Tongue (tissue), 2 donors: Measurements from ENCODE around the gene ITGB1BP1. TPM values are rescaled to one million over a fixed set of nuclear protein-coding genes. Genes with fewer than 3 reads are reported as not detected.

ENCODE experiments used
- DNase-seq: peaks from one replicate; pipeline ENCODE4 v3.0.0-alpha.2; 2015
- total RNA-seq: library from RNA; depleted of rRNA; stranded (reverse); fragments of >200 nt; gene quantifications from one replicate; pipeline ENCODE4 v1.2.3, GENCODE V29; 2014

ITGB1BP1 gene, protein sequence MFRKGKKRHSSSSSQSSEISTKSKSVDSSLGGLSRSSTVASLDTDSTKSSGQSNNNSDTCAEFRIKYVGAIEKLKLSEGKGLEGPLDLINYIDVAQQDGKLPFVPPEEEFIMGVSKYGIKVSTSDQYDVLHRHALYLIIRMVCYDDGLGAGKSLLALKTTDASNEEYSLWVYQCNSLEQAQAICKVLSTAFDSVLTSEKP
- total RNA-seq, result 34.9 TPM

DNA sequence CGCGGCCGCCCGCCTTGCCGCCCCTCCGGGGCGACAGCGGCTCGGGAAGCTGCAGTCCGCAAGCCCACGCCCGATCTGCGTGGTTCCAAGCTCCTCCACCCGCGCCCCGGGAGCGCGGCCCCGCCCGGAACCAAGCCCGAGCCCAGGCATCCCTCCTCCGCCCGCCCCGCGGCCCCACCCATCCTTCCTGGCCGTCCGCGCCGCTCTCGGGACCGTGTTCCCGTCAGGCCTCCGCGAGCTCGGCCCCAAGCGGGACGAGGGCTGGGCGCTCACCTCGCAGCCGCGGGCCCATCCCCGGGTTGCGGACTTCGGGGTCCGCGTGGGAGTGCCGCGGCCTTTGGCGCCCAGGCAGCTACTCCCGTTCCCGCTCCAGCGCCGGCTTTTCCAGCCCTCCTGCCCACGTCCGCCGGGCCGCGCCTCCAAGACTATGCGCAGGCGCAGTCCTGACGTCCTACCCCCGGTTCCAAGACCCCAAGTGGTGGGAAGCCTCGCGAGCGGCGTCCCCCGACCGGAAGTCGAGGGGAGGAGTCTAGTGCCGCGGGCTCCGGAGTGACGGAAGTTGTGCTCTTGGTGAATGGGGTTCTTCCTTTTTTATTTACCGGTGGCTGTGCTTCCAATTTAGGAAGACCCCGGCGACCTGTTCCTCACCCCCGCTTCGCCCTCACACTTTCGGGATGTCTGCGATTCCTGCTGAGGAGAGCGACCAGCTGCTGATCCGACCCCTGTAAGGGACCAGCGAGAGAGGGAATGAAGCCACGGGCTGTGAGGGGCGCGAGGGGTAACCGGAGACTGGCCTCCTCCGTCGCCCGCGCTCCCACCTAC is at the start of gene ITGB1BP1, which contains the start of gene CPSF3:
Gene ITGB1BP1 (minus strand): TSS at position 429 of the 822 bp plus-strand sequence. CDS start 4,831 bp downstream, outside the sequence.
Gene CPSF3 (plus strand): TSS at position 555 of the 822 bp plus-strand sequence. CDS start 120 bp downstream, at position 675.
- peak; percentile 100 for DNase-seq

DNA sequence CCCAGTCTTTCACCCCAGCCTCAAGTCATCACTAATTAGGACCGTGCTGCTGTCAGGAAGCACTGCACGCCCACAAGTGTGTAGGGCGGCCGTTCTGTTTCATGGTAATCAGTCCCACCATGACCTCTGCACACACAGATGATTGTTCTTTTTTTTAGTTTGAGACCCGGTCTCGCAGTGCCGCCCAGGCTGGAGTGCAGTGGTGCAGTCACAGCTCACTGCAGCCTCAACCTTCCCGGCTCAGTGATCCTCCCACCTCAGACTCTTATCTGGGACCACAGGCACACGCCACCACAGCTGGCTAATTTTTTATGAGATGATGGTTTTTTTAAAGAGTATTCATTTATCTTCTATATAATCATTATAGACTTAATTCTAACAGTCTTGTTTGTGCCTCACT is 49.2 kb upstream of the ITGB1BP1 start:
- DNase-seq, result no peak

DNA sequence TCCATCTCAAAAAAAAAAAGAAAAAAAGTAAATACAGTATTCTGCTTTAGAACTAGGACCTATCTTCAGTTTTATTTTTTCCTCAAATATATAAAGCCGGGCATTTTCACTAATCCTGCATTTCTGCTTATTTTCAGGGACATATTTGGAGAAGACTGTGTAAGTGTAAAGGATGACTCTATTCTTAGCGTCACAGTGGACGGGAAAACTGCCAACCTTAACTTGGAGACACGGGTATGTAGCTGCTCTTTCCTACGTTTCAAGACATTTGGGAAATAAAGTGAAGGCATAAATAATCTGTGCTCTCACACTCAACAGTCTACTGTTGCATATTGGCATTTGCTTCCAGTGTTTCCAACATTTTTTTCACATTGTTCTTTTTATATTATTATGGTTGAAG is 47.9 kb upstream of the ITGB1BP1 start:
- no peak for DNase-seq

DNA sequence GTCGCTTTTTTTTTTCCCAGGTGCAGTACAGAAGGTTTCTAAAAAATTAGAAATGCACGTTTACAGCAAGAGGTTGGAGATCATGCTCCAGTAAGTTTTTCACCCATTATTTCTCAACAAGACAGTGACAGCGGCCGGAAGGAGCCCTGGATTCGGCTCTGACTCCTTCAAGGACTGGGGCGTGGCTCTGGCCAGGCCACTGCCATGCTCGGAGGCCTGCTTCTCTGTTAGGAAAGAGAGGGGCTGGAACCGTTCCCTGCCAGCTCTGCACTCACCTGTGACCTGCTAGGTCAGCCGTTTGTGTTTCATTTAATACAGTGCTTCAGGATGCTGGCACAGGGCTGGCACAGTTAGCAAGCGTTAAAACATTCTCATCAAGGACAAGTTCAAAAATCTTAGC is 44.4 kb upstream of the ITGB1BP1 start:
- DNase-seq, result no peak

DNA sequence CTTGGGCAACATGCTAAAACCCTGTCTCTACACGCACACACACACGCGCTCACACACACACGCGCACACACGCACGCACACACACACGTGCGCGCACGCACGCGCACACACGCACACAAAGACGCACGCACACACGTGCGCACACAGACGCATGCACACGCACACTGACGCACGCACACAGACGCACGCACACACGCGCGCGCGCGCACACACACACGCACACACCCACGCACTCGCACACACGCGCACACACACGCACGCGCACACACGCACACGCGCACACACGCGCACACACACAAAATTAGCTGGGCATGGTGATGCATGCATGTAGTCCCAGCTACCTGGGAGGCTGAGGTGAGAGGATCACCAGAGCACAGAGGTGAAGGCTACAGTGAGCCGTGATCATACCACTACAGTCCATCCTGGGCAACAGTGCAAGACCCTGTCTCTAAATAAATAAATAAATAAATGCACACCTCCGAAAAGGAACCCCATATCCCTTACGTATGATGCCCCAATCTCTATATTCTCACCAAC is 42.9 kb upstream of the ITGB1BP1 start:
- no peak for DNase-seq

DNA sequence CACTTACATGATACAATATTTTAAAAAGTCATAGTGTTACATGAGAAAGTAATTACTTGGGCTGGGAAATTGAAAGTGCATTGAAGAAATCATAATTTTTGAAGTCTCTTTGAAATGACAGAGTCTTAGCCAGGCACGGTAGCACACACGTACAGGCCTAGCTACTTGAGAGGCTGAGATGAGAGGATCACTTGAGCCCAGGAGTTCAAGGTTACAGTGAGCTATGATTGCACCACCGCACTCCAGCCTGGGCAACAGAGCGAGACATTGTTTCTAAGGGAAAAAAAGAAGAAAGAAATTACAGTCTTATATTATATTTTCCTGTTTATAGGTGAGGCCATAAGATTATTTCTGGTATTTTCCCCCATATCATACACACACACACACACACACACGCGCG is 41.8 kb upstream of the ITGB1BP1 start:
- DNase-seq, result no peak

DNA sequence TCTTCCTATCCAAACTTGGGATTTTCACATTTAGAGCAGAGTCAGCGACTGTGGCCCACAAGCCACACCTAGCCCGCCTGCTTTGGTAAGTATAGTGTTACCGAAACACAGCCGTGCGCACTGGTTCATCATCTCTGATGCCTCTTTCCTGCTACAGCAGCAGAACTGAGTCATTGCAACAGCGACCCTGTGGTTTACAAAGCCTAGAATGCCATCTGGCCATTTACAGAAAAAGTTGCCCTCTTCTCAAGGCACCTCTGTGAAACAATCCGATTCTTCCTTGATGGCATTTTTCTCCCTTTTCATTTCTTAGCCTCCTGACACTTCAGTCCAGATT is 40.3 kb upstream of the ITGB1BP1 start:
- DNase-seq, result no peak

DNA sequence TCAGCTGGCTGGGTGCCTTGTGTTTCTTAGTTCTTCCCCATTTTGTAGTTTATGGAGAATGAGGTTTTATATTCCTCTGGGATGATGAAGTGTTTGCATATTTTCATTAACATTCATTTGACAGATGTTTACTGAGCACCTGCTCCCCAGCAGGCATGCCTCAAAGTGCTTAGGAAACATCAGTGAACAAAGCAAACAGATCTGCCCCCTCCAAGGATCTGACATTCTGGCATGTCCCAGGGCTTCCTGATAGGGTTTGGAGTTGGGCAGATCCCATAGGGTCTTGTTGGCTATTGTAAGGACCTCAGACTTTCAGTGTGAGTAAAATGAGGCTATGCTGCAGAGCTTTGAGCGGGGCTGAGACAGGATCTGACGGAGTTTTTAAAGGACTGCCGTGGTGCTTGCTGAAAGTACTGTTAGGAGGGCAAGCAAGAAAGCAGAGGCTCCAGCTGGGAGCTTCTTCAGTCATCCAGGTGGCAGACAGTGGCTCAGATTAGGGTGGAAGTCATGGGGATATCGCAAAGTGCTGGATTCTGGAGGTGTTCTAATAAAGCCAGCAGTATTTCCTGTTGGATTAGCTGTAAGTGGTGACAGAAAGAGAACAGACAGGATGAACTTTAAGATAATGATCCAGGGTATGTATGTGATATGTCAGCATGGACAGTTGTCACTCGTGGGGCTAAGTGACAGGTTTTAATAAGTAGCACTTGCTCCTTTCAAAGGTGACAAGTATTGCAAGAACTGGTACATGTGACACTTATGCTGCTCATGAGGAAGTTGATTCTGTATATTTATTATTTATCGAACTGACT is 39.8 kb upstream of the ITGB1BP1 start:
- DNase-seq, result peak; percentile 20

DNA sequence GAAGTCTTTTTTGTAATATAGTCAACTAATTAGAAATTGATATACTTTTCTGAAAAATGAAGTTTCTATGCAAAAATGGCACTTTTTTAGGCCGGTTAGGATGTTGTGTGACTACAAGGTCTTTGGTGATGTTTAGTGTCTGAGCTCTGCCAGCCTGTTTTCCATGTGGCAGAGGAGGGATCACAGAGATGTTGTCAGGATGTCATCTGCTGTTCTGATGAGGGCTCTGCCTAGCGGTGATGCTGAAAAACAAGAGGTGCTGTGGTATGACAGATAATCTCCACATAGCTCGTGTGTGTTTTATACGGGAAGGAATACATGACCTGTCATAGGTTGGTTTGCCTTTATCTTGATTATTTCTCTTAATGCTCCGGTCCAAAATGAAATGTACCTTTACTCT is 39.0 kb upstream of the ITGB1BP1 start:
- no peak for DNase-seq

DNA sequence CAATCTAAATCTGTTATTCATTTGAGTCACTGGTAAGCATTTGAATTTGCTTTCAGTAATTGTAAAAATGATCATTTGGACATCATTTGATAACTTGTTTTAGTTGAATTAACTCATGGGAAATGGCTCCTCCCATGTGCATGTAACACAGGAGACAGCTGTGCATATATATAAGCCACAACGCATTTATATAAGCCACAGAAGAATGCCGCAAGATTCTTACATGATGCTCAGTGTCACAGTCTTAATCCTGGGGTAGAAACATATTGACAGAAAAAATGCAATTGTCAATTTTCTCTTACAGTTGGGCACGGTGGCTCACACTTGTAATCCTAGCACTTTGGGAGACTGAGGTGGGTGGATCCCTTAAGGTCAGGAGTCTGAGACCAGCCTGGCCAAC is 37.8 kb upstream of the ITGB1BP1 start:
- DNase-seq, result no peak

DNA sequence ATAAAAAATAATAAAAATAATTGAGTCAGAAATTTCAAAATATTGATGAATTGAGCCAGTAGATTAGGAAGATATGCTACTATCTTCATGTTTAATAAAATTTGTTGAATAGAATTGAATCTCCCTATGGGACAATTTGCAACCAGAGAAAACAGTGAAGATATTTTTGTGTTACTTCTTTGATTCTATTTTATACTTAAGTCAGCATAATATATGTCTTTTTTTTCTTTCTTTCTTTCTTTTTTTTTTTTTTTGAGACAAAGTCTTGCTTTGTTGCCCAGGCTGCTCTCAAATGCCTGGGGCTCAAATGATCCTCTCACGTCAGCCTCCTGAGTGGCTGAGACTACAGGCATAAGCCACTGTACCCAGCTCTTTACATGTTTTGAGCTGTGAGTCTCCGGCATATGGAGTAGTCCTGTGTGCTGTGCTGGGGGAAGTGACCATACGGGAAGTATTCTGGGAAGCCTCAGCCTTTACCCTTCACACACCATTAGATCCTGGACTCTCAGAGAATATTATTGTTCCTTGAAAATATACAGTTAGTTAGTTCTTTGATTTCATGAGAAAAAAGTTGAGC is 37.2 kb upstream of the ITGB1BP1 start:
- DNase-seq, result no peak

DNA sequence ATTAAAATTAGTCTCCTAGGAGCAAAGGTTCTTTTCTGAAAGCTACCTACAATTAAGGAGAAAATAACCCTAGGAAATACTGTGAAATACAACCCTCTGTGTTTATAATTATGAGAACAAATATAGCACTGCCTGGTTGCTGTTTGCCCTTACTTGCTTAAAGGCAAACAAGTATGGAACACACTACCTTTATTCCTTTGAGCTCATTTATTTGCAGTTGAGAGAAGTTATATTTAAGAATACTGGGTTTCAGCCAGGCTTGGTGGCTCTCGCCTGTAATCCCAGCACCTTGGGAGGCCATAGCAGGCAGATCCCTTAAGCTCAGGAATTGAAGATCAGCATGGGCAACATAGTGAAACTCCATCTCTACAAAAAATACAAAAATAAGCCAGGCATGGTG is 27.9 kb upstream of the ITGB1BP1 start:
- no peak for DNase-seq

DNA sequence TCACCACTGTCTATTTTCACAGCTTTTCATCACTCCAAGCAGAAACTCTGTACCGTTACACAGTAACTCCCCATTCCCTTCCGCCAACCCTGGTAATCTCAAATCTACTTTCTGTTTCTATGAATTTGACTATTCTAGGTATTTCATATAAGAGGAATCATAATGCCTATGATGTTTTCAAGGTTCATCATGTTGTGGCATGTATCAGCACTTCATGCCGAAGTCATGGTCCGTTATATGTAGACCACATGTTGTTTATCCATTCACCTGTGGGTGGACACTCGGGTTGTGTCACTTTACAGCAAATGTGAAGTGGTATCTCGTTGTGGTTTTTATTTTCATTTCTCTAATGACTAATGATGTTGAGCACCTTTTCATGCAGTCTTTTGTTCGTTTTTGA is 21.8 kb upstream of the ITGB1BP1 start:
- DNase-seq, result no peak

DNA sequence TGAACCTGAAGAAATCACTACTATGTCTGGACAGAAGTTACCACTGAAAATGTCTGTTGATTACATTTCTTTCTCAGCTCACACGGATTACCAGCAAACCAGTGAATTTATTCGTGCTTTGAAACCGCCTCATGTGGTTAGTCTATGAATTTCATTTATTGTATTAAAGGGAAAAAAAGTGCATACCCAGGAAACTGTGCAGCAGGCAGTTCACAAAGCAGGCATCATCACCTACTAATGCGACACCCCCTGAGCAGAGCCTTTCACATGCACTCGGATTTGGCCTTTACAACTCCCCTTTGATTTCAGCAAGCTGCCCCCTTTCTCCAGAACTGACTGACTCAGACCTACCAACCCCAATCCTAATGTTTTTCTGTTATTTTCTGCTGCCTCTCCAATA is 20.2 kb upstream of the ITGB1BP1 start:
- no peak for DNase-seq

DNA sequence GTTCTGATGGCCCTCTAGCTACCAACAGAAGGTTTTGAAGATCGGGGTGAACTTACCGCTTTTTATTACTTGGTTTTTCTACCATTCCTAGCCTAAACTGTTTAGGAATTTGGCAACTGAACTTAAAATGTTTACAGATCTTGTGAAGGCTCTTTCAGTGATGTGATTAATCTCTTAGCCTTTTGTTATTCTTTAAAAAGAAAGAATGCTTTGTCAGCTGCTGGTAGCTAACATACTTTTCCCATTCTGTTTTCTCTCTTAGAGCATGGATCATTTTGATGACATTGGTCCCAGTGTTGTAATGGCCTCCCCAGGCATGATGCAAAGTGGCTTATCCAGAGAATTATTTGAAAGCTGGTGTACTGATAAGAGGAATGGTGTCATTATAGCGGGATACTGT is 18.2 kb upstream of the ITGB1BP1 start:
- DNase-seq, result no peak

DNA sequence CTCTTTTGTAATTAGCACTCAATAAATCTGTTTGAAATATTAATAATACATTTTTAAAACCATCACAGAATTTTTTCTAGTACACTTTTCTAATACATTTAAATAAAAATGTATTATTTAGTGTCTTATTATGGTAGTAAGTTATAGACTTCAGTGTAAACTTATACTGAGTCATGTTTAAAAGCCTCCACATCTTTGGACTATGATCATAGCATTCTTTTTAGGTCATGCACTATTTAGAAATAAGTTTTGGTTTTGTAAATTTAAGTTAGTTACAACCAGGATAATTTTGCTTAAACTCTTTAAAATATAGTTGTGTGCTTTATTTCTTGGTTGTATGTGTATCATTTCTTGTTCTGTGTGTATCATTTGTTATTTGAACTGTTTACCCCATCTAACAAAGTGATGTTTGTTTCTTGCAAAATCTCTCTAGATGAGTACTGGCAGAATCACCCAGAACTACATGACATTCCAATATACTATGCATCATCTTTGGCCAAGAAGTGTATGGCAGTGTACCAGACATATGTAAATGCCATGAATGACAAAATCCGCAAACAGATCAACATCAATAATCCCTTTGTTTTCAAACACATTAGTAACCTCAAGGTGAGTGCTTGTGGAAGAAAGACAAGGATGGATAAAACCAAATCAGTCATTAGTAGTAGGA is 16.9 kb upstream of the ITGB1BP1 start:
- peak; percentile 13 for DNase-seq

DNA sequence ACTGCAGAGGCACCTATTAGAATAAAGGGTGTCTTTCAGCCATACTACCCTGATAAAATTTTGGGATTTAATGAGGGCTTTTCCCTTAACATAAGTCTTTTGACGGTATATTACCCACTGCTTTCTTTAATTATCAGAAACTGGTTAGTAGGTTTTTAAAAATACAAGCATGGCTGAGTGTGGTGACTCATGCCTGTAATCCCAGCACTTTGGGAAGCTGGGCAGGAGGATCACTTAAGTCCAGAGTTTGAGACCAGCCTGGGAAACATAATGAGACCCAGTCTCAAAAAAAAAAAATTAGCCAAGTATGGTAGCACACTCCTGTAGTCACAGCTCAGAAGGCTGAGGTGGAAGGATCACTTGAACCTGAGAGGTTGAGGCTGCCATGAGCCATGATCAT is 16.2 kb upstream of the ITGB1BP1 start:
- no peak for DNase-seq

DNA sequence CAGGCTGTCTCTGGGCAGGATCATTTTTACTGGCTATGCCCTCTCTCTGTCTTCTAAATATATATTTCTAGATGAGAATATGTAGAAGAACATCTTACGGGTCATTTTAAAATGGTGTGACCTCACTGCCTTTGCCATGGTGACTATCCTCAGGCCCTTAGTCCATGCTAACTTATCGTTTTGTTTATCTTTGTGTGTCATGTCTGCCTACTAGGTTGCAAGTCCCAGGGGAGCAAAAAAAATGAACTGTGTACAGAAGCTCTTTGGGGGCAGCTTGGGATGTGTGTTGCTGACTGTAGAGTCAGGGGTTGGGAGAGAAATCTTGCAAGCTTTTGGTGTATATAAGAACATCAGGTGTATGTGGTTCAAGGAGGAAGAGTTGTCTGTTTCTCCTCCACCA is 11.2 kb upstream of the ITGB1BP1 start:
- DNase-seq, result no peak

DNA sequence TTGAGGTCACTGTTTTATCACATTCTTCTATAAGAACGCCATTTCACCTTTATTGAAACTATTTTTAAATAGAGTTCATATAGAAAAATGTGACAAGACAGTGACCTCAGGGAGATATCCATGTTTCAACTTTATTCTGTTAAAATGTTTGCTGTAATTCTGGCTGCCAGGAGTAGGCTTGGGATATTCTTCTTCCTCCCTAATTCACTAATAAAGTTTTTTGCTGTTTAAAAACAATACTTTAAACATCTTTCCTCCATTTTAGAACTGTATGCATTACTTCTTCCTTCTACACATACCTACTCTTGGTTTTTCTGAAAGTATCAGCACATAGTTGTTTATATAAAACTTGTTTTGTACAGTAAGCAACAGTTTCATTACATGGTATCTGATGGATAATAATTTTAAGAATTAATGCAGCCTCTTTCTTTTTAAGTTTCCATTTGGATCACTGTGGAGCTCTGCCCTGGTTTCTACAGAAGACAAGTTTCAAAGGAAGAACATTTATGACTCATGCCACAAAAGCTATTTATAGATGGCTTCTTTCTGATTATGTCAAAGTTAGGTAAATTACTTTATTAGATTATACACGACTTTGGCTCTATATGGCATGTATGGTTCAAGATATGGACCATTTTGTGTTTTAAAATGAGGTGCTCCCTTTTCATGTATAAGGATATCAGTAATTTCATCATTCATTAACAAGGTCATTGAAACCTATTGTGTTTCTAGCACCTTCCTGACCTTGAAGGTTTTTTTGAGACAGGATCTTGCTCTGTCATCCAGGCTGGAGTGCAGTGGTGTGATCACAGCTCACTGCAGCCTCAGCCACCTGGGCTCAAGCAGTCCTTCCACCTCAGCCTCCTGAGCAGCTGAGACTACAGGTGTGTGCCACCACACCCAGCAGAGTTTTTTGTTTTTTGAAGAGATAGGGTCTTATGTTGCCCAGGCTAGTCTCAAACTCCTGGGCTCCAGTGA is 7.3 kb upstream of the ITGB1BP1 start:
- DNase-seq, result no peak

DNA sequence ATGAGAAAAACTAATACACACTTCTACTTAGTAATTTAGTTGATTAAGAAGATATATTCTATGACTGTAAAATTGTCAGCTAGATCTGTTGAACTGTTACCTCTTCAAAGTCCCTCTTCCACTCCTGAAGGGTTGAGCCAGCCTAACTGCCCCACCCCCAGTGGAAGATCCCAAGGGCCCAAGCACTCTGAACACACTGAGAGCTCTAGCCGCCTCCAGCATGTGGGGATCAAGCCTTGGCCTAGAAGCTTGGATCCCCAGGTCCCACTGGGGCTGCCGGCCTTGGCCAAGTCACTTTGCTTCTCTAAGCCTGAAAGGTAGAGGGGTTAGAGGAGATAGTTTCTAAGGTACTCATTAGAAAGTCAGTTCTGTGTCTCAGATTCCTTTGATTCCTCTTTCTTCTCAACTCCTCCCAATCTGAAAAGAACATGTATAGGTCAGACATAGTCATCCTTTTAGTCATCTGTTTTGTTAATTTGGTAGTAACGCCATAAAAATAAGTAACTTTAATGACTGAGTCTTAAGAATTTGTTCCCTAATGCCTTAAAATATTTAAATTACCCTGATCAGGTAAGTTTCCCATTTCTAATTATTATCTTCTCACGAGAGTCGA is 5.7 kb upstream of the ITGB1BP1 start:
- DNase-seq, result no peak
